ENCODE results near the gene RNF167. TPM values are rescaled to one million over a fixed set of nuclear protein-coding genes. Genes with fewer than 3 reads are reported as not detected.

Gene RNF167
- total and polyA plus RNA-seq, 2 donors (not counting 3 experiments of a cell fraction or from before 2014, with no cell fraction given), result 60.2 to 87.6 TPM

DNA sequence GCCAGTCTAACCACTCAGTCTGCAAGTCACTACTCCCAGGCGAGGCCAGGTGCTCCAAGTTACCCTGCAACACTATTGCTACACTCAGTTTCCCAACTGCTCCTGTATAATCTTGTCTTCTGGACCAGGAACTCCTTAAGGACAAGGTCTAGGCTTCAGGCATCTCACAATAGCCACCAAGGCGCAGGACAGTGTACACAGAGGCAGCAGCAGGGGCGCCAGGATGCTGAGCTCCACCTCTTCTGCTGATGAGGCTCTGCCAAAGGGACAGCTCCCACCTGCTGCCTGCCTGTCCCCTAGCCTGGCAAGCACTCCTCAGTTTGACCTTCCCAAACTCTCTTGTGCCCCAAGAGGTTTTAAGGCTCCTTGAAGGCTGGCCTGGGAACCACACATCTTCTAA is 3.6 kb upstream of the RNF167 start:
- POLR2A ChIA-PET, result no interaction called here
- no peaks in the 10 kb centered on the region for H3K9me1 ChIP-seq (replicated peaks; ENCODE audit: control insufficient read depth, extremely low read depth, insufficient read depth, low read length)
- TF ChIP-seq FOS (IDR thresholded peaks at IDR 0.05; ENCODE audit: borderline replicate concordance, insufficient read depth, low read length) (no peak), CTCF (IDR thresholded peaks at IDR 0.05; ENCODE audit: extremely low read depth in 1 of 2, insufficient read depth in 1 of 2, low read depth in 1 of 2, low read length in 2 of 2) (no peak), EZH2 (IDR thresholded peaks at IDR 0.05; ENCODE audit: borderline replicate concordance, low read depth, low read length, severe bottlenecking) (no peak)
- TF ChIP-seq, protein P1, sequence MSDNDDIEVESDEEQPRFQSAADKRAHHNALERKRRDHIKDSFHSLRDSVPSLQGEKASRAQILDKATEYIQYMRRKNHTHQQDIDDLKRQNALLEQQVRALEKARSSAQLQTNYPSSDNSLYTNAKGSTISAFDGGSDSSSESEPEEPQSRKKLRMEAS (IDR thresholded peaks at IDR 0.05; ENCODE audit: insufficient read depth, insufficient read length), result no peak
- DNase-seq (ENCODE audit: low read depth, low spot score) (no peak), FAIRE-seq (no peak)
- H3K27ac ChIP-seq (ENCODE audit: insufficient read depth, low read depth, low read length), result no peak overlapping the region
- H4K20me1 ChIP-seq (replicated peaks; ENCODE audit: control insufficient read depth, extremely low read depth, insufficient read depth, low read length), result no peaks in the 10 kb centered on the region
- intact Hi-C loops (cut with micrococcal nuclease), result no loop called here
- H3K4me1 ChIP-seq (ENCODE audit: control insufficient read depth, extremely low read depth, insufficient read depth, low read length), result peaks cover 22% of the 10 kb centered on the region
- H3K9ac ChIP-seq (replicated peaks; ENCODE audit: extremely low read depth, insufficient read depth, low read length), result no peak overlapping the region
- peaks cover 2 to 19% of the 10 kb centered on the region in 2 experiments for H3K36me3 ChIP-seq (ENCODE audit: control insufficient read depth in 2 of 2, extremely low read depth in 1 of 2, insufficient read depth in 2 of 2, low read length in 2 of 2)
- no peak overlapping the region for H3K4me2 ChIP-seq (ENCODE audit: insufficient read depth, low read length)
- H3K79me2 ChIP-seq (ENCODE audit: control insufficient read depth, insufficient read depth, low read length), result peaks cover 25% of the 10 kb centered on the region
- H3K9me3 ChIP-seq (replicated peaks; ENCODE audit: control insufficient read depth, insufficient read depth, low read length), result no peaks in the 10 kb centered on the region
- H3K27me3 ChIP-seq (ENCODE audit: control insufficient read depth in 2 of 2, insufficient read depth in 2 of 2, low read length in 2 of 2), result no peaks in the 10 kb centered on the region
- H3K4me3 ChIP-seq (replicated peaks in 1 of 3; ENCODE audit: insufficient read depth in 1 of 3, low read depth in 1 of 3, low read length in 3 of 3), result no peak overlapping the region
- dilution Hi-C loops (cut with MboI; ENCODE audit: extremely low pct_ligation_motif_present, low sequenced_read_pairs), result no loop called here
- H2AFZ ChIP-seq (ENCODE audit: low read depth, low read length), result no peak overlapping the region
- BruUV-seq (replicated peaks), result no TSS peak
- CTCF ChIA-PET, result interaction anchor here (1.8 kb wide), 1 partner anchor 27 kb away, joined by 8 read pairs; no protein-coding TSS in a partner anchor

DNA sequence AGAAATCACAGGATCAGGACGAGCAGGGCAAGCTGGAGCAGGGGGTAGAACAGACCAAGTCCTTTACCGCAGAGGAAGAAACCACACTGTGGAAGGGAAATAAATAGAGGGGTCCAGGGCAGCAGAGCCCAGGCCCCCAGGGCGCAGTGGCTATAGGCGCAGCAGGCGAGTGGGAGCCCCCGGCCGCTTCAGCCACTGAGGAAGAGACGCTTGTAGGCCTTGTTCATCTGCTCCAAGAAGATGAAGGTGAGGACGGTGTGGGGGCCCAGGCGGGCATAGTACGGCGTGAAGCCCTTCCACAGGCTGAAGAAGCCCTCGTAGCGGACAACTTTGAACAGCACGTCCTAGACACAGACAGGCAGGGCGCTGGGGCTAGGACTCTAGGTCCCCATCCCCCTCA is 2.5 kb upstream of the RNF167 start:
- ChIA-PET CTCF (interaction anchor here (1.8 to 3.3 kb wide), 2 partner anchors 28 kb away, joined by 8 to 44 read pairs; no protein-coding TSS in a partner anchor), POLR2A (no interaction called here)
- no TSS peak for BruUV-seq (replicated peaks)

More for the DNA sequence above, 2.5 kb upstream of the RNF167 start:
- TF ChIP-seq, protein P1 (IDR thresholded peaks at IDR 0.05; ENCODE audit: insufficient read depth, insufficient read length), result no peak
- TF ChIP-seq GATA2 (IDR thresholded peaks at IDR 0.05; ENCODE audit: insufficient read depth, insufficient read length, low read depth, low read length) (no peak), CTCF (IDR thresholded peaks at IDR 0.05; ENCODE audit: extremely low read depth in 1 of 2, insufficient read depth in 1 of 2, low read depth in 1 of 2, low read length in 2 of 2) (no peak), POLR2A (IDR thresholded peaks at IDR 0.05; ENCODE audit: low read depth, low read length) (no peak)
- Histone ChIP-seq H3K4me2 (ENCODE audit: insufficient read depth, low read length) (no peak overlapping the region), H3K79me2 (ENCODE audit: control insufficient read depth, insufficient read depth, low read length) (peaks cover 36% of the 10 kb centered on the region), H4K20me1 (replicated peaks; ENCODE audit: control insufficient read depth, extremely low read depth, insufficient read depth, low read length) (no peaks in the 10 kb centered on the region), H3K9me1 (replicated peaks; ENCODE audit: control insufficient read depth, extremely low read depth, insufficient read depth, low read length) (no peaks in the 10 kb centered on the region), H3K4me1 (ENCODE audit: control insufficient read depth, extremely low read depth, insufficient read depth, low read length) (peaks cover 23% of the 10 kb centered on the region), H3K27me3 (ENCODE audit: control insufficient read depth in 2 of 2, insufficient read depth in 2 of 2, low read length in 2 of 2) (no peaks in the 10 kb centered on the region), H3K27ac (ENCODE audit: insufficient read depth, low read depth, low read length) (no peak overlapping the region), H3K9me3 (replicated peaks; ENCODE audit: control insufficient read depth, insufficient read depth, low read length) (no peaks in the 10 kb centered on the region), H3K4me3 (replicated peaks in 1 of 3; ENCODE audit: insufficient read depth in 1 of 3, low read depth in 1 of 3, low read length in 3 of 3) (no peak overlapping the region), H3K36me3 (ENCODE audit: control insufficient read depth in 2 of 2, extremely low read depth in 1 of 2, insufficient read depth in 2 of 2, low read length in 2 of 2) (peaks cover 2 to 20% of the 10 kb centered on the region in 2 experiments), H3K9ac (replicated peaks; ENCODE audit: extremely low read depth, insufficient read depth, low read length) (no peak overlapping the region), H2AFZ (ENCODE audit: low read depth, low read length) (no peak overlapping the region)
- dilution Hi-C loops (cut with MboI; ENCODE audit: extremely low pct_ligation_motif_present, low sequenced_read_pairs), result no loop called here
- intact Hi-C loops (cut with micrococcal nuclease), result no loop called here
- FAIRE-seq, result no peak
- no peak for DNase-seq (ENCODE audit: low read depth, low spot score)

Measured in endothelial cell of umbilical vein (primary cell).